ENCODE results near the gene GALR2.

The GALR2 gene

GRCh38 chr17:76063875-76064546, 10.6 kb upstream of the GALR2 start:
- peak overlapping the region; percentile 44; the same call in 1 of the 2 replicates for H3K4me2 ChIP-seq (ENCODE audit: low read length)
- no peaks in the 10 kb centered on the region for H3K27me3 ChIP-seq (ENCODE audit: insufficient read depth, low read length)
- no peaks in the 10 kb centered on the region for H4K20me1 ChIP-seq (ENCODE audit: insufficient read depth, low read length)
- peaks cover 77% of the 10 kb centered on the region for H3K36me3 ChIP-seq (ENCODE audit: insufficient read depth, low read length)
- H3K9me2 ChIP-seq (ENCODE audit: low read depth, low read length): no peaks in the 10 kb centered on the region
- no peaks in the 10 kb centered on the region for H3K9me3 ChIP-seq (ENCODE audit: low read length)
- H3K4me1 ChIP-seq (ENCODE audit: insufficient read depth, low read length, severe bottlenecking): peaks cover 14% of the 10 kb centered on the region
- H3F3A ChIP-seq (ENCODE audit: insufficient read depth, low read length): no peaks in the 10 kb centered on the region
- peak overlapping the region; percentile 58 for H3K27ac ChIP-seq (ENCODE audit: low read depth, low read length, poor library complexity, severe bottlenecking)
- H2AFZ ChIP-seq (ENCODE audit: low read length): no peak overlapping the region
- peak overlapping the region; percentile 25; the same call in 1 of the 2 replicates for H3K9ac ChIP-seq (ENCODE audit: low read length)
- H3K4me3 ChIP-seq (ENCODE audit: low read depth, low read length, poor library complexity, severe bottlenecking): no peak overlapping the region
- no peaks in the 10 kb centered on the region for H3K79me2 ChIP-seq (ENCODE audit: insufficient read depth, low read length)
- no peak for TF ChIP-seq CTCF (IDR thresholded peaks at IDR 0.05; ENCODE audit: low read length)
- no peak for TF ChIP-seq EZH2 (IDR thresholded peaks at IDR 0.05; ENCODE audit: borderline replicate concordance, low read length)

DNA sequence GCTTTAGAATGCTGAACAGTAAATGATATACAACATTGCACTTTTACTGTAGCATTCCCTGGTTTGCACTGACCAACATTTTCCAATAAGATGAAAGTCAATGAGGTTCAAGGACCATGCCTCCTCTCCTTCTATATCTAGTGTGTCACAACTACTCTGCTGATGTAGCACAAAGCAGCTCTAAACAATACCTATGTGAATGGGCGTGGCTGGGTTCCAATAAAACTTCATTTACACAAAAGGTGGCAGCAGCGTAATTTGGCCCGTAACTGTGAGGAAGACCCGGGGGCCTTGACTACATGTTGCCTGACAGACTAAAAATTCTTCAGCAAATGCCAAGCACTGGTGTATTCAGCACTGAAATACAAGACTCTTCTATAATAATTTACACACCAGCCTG, 8.8 kb upstream of the GALR2 start:
- Histone ChIP-seq H3K9me2 (ENCODE audit: low read depth, low read length) (no peaks in the 10 kb centered on the region), H3K27ac (ENCODE audit: low read depth, low read length, poor library complexity, severe bottlenecking) (no peak overlapping the region), H3K4me3 (ENCODE audit: low read depth, low read length, poor library complexity, severe bottlenecking) (no peak overlapping the region), H3K9ac (ENCODE audit: low read length) (no peak overlapping the region), H3K27me3 (ENCODE audit: insufficient read depth, low read length) (no peaks in the 10 kb centered on the region), H4K20me1 (ENCODE audit: insufficient read depth, low read length) (no peaks in the 10 kb centered on the region), H2AFZ (ENCODE audit: low read length) (no peak overlapping the region), H3K9me3 (ENCODE audit: low read length) (no peaks in the 10 kb centered on the region), H3K36me3 (ENCODE audit: insufficient read depth, low read length) (peaks cover 64% of the 10 kb centered on the region), H3F3A (ENCODE audit: insufficient read depth, low read length) (no peaks in the 10 kb centered on the region), H3K79me2 (ENCODE audit: insufficient read depth, low read length) (no peaks in the 10 kb centered on the region), H3K4me2 (ENCODE audit: low read length) (no peak overlapping the region), H3K4me1 (ENCODE audit: insufficient read depth, low read length, severe bottlenecking) (peaks cover 22% of the 10 kb centered on the region)
- TF ChIP-seq EZH2 (IDR thresholded peaks at IDR 0.05; ENCODE audit: borderline replicate concordance, low read length) (no peak), CTCF (IDR thresholded peaks at IDR 0.05; ENCODE audit: low read length) (no peak)

GRCh38 chr17:76071531-76072147, 2.9 kb upstream of the GALR2 start:
- Histone ChIP-seq H3K4me3 (ENCODE audit: low read depth, low read length, poor library complexity, severe bottlenecking) (peak overlapping the region; percentile 69), H3K27me3 (ENCODE audit: insufficient read depth, low read length) (no peaks in the 10 kb centered on the region), H2AFZ (ENCODE audit: low read length) (no peak overlapping the region), H4K20me1 (ENCODE audit: insufficient read depth, low read length) (no peaks in the 10 kb centered on the region), H3K79me2 (ENCODE audit: insufficient read depth, low read length) (peaks cover 8% of the 10 kb centered on the region; the same call in 1 of the 2 replicates), H3K27ac (ENCODE audit: low read depth, low read length, poor library complexity, severe bottlenecking) (peak overlapping the region; percentile 59), H3K4me1 (ENCODE audit: insufficient read depth, low read length, severe bottlenecking) (peaks cover 17% of the 10 kb centered on the region), H3K36me3 (ENCODE audit: insufficient read depth, low read length) (peaks cover 14% of the 10 kb centered on the region; the same call in 1 of the 2 replicates), H3K9ac (ENCODE audit: low read length) (peak overlapping the region; percentile 74), H3K9me3 (ENCODE audit: low read length) (no peaks in the 10 kb centered on the region), H3F3A (ENCODE audit: insufficient read depth, low read length) (no peaks in the 10 kb centered on the region), H3K9me2 (ENCODE audit: low read depth, low read length) (no peaks in the 10 kb centered on the region), H3K4me2 (ENCODE audit: low read length) (peak overlapping the region; percentile 88)
- TF ChIP-seq EZH2 (IDR thresholded peaks at IDR 0.05; ENCODE audit: borderline replicate concordance, low read length) (no peak), CTCF (IDR thresholded peaks at IDR 0.05; ENCODE audit: low read length) (no peak)
